AG04449 (cell line): ENCODE results near the gene SLC39A13.

Experiments used
- CTCF ChIA-PET: fragments of 350-600 bp; formaldehyde crosslinking; extraction: SDS; loops from one replicate; lab custom pipeline; 2021; ENCODE audit warnings: antibody characterized with exemption; lab: Yijun Ruan, JAX
- POLR2A ChIA-PET: fragments of 400-600, 350-600 bp; formaldehyde crosslinking; extraction: SDS; loops from one replicate; lab custom pipeline; 2020; ENCODE audit warnings: antibody characterized with exemption, inconsistent platforms; lab: Yijun Ruan, JAX
- DNase-seq: peaks from one replicate; pipeline ENCODE4 v3.0.0-alpha.2; 2010; ENCODE audit warnings: low read depth, low spot score
- H3K4me3 ChIP-seq: 2 replicates; pipeline ENCODE4 v1.5.1; 2011; ENCODE audit warnings: low read depth, mild to moderate bottlenecking, control low read depth, low read length
- CTCF ChIP-seq: IDR thresholded peaks from one replicate; pipeline ENCODE4 v1.5.1; 2011; ENCODE audit warnings: mild to moderate bottlenecking, moderate library complexity, low read length, control low read depth, inconsistent platforms; ENCODE audit not compliant: insufficient read depth; ENCODE audit errors: missing control alignments

Gene SLC39A13

DNA sequence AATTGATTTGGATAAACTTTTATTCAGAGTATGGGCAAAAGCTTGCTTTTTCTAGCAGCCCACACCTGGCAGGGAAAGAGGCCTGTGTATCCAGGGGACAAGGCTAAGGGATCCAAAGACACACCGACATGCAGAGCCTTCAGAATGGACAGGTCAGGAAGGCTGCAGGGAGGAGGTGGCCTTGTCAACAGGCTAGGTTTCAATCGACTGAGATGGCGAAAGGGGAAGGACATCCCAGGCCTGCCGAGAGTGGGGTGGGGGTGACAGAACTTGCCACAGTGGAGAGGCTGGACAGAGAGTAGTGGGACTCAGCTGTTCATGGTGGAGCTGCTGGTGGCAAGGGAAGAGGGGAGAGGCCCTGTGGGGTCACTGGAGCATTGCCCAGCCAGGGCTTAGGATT, 5.3 kb upstream of the SLC39A13 start:
- DNase-seq, result no peak
- CTCF ChIA-PET, result interaction anchor here (0.9 to 4.3 kb wide), 6 partner anchors 8 to 68 kb away, joined by 3 to 36 read pairs (median 4); no protein-coding TSS in a partner anchor
- TF ChIP-seq CTCF, result no peak
- POLR2A ChIA-PET, result no interaction called here
- H3K4me3 ChIP-seq, result no peak overlapping the region

- CTCF ChIA-PET, result interaction anchor here (1.7 to 4.3 kb wide), 4 partner anchors 8 to 31 kb away, joined by 4 to 36 read pairs (median 15); no protein-coding TSS in a partner anchor
- no peak for DNase-seq
- no peak for TF ChIP-seq CTCF
- POLR2A ChIA-PET, result no interaction called here
- H3K4me3 ChIP-seq, result no peak overlapping the region
These were observed 4.8 kb upstream of the SLC39A13 start for GRCh38 chr11:47403571-47403970.

GRCh38 chr11:47406896-47407745, 1.3 kb upstream of the SLC39A13 start:
- ChIA-PET CTCF (interaction anchor here (0.6 to 6.4 kb wide), 12 partner anchors 8 to 222 kb away, joined by 3 to 88 read pairs (median 3); no protein-coding TSS in a partner anchor), POLR2A (no interaction called here)
- TF ChIP-seq CTCF, result no peak
- peak overlapping the region; percentile 59 for H3K4me3 ChIP-seq
- no peak for DNase-seq

- peak; percentile 54 for DNase-seq
- no peak for TF ChIP-seq CTCF
- ChIA-PET POLR2A (interaction anchor here (0.6 to 2.2 kb wide), 4 partner anchors 10 to 131 kb away, joined by 3 to 9 read pairs (median 3); partner anchors contain the start of gene PSMC3), CTCF (interaction anchor here (1.4 to 6.4 kb wide), 3 partner anchors 11 to 36 kb away, joined by 5 to 88 read pairs (median 66); partner anchors contain the start of gene PSMC3)
- peak overlapping the region; percentile 95 for H3K4me3 ChIP-seq
These were observed 429 bp downstream of the SLC39A13 start for GRCh38 chr11:47408598-47409439.

GRCh38 chr11:47409440-47410369, 1.3 kb downstream of the SLC39A13 start:
- no peak for DNase-seq
- TF ChIP-seq CTCF, result no peak
- peak overlapping the region; percentile 95 for H3K4me3 ChIP-seq
- POLR2A ChIA-PET, result interaction anchor here (2.2 kb wide), 1 partner anchor 9 kb away, joined by 9 read pairs; no protein-coding TSS in a partner anchor
- CTCF ChIA-PET, result interaction anchor here (1.4 to 6.4 kb wide), 5 partner anchors 8 to 37 kb away, joined by 5 to 88 read pairs (median 35); partner anchors contain the start of gene PSMC3
